GDM1 (cell line): ENCODE results near the gene TMEM156.

Experiments
- DNase-seq: peaks from one replicate; lab custom pipeline; 2025; lab: John Stamatoyannopoulos, UW

TMEM156 gene, protein sequence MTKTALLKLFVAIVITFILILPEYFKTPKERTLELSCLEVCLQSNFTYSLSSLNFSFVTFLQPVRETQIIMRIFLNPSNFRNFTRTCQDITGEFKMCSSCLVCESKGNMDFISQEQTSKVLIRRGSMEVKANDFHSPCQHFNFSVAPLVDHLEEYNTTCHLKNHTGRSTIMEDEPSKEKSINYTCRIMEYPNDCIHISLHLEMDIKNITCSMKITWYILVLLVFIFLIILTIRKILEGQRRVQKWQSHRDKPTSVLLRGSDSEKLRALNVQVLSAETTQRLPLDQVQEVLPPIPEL

DNA sequence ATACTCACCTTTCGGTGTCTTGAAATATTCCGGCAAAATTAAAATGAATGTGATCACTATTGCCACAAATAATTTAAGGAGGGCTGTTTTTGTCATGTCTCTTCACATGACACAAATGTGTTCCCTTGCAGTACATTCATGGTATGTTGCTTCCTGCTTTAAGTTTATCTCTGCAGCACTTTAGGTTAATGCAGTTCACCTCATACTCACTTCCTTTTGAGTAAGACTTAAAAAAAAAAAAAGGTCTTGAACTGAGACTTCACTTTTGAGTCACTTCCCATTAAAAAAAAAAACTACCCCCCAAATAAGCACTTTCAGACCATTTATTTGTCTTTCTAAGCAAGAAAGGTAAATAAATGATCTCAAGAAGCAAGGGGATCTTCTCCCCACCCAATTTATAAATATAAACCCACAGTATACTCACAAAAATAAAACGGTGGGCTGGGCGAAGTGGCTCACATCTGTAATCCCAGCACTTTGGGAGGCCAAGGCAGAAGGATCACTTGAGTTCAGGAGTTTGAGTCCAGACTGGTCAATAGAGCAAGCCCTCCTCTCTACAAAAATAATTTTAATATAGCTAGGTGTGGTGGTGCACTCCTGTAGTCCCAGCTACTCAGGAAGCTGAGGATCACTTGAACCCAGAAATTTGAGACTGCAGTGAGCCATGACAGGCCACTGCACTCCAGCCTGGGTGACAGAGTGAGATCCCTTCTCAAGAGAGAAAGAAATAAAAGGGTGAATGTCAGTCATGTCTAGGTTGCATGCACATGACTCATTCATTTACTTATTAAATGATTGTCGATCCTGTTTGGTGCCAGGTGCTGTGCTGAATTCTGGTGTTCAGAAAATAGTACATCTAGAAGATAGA, at the start of gene TMEM156:
Gene TMEM156 (minus strand): TSS at position 192 of the 868 bp plus-strand sequence. CDS start 96 bp downstream, at position 96.
- peak; percentile 53 for DNase-seq

DNA sequence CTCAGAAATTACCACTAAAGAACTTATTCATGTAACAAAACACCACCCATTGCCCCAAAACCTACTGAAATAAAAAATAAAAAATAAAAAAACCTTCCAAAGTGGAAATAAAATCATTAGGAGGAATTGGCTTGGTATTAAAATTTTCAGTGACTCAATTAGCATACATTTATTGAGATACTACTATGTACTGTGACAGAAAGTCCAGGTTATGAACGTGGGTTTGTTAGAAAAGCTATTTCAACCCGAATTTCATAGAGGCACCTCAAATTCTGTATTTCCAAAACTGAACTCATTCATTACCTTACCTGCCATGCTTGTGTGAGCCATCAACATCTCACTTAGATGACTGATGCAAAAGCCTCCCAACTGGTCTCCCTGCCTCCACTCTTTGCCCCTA, 46.6 kb upstream of the TMEM156 start:
- no peak for DNase-seq

DNA sequence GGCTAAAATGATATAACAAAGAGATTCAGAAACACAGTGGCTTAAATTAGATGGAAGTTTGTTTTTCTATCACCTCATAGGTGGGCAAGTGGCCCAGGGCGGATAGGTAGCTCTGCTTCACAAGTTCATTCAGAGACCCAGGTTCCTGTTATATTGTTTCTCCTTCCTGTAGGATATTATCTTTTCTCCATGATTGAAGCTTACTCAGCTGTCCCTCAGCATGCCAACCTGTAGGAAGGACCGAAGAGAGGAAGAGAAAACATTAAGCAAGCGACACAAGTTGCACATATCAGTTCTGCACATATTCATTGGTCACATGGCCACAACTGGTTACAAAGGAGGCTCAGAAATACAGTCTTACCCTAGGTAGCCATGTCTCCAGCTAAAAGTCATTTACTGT, 36.7 kb upstream of the TMEM156 start:
- no peak for DNase-seq

DNA sequence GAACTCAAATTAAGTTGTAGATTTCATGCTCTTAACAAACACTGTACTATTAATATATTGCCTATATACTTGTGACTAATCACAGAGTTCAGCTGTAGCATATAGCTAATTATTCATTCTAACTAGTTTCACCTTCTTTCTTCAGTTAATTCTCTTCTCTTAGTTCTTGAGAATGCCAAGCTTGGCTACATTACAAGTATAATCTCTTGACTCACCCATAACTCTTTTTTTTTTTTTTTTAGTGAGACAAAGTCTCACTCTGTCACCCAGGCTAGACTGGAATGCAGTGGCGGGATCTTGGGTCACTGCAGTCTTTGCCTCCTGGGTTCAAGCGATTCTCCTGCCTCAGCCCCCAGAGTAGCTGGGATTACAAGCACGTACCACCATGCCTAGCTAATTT, 35.2 kb upstream of the TMEM156 start:
- DNase-seq = no peak

DNA sequence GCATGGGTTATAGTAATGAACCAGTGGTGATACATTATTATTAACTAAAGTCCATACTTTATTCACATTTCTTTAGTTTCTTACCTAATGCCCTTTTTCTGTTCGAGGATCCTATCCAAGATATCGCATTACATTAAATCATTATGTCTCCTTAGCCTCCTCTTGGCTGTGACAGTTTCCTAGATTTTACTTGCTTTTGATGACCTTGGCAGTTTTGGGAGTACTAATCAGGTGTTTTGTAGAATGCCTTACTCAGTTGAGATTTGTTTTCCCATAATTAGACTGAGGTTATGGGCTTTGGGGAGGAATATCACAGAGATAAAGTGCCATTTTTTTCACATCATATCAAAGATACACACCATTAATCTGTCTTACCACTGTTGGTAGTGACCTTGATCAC, 34.8 kb upstream of the TMEM156 start:
- no peak for DNase-seq

DNA sequence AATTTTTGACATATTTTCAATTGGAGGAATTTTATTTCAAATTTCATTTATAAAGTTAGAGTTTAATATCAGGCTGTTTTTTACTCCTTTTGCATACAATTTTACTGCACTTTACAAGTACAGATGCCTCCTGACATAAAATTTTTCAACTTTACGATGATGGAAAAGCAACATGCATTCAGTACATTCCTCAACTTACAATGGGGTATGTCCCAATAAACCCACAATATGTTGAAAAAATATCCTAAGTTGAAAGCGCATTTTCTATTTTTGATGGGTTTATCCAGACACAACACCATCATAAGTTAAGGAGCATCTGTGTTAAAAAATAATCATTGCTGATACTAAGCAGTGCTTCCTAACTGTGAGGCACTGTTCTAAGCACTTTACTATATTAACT, 34.2 kb upstream of the TMEM156 start:
- DNase-seq = no peak

DNA sequence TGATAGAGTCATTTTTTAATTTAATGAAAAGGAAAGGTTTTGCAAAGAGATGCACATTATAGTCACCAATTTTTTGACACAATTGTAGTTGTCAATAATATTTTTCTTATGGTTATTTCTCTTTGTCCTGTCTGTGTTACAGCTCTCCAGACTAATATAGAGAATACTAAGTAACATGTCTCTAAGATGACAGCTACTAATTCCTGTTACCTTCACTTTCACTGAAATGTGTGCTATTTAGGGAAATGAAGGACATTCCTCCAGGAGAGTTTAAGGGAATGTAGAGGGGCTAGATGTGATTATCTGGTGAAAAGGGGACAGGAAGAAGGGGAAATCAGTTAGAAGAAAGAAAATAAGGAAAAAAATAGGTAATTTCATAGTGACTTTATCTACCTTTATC, 31.2 kb upstream of the TMEM156 start:
- DNase-seq = no peak

DNA sequence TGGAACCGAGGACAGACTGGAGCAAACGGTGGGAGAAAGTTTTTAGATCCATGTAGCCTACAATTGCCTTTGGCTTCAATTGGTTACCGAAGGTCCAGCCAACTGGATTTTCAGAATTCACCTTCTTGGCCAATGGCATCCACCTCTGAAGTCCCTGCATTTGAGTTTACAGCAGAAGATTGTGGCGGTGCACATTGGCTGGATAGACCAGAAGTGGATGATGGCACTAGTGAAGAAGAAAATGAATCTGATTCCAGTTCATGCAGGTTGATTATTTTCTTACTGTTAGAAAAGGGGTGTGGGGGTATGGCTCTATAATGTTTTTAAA, 30.5 kb upstream of the TMEM156 start:
- DNase-seq = no peak

DNA sequence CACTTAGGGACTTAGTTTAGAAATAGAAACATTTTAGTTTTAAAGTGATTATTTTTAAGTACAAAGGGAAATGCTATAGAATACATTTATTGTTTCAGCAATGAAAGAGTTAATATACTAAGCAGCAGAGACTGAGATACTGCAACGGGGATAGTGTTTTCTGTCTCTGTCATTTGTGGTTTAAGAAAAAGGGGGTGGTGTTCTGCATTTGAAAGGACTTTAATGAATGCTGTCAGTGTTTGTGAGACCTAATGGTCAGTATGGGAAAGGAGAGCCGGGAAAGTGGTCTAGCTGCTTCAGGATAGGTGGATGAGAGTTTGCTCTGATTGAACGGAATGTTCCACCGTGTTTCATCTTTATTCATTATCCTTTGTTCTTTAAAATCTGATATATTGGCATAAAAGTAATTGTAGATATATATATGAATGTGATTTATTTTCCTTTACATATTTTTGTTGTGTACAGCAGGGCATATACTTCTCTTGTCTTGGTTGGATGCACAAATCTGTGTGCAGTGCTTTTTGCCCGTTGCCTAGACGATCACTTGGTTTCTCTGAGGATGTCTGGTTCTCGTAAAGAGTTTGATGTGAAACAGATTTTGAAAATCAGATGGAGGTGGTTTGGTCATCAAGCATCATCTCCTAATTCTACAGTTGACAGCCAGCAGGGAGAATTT, 30.0 kb upstream of the TMEM156 start, which contains the start of gene KLHL5:
Gene KLHL5 (plus strand): TSS at position 139 of the 676 bp plus-strand sequence. CDS start 421 bp downstream, at position 560.
- no peak for DNase-seq

DNA sequence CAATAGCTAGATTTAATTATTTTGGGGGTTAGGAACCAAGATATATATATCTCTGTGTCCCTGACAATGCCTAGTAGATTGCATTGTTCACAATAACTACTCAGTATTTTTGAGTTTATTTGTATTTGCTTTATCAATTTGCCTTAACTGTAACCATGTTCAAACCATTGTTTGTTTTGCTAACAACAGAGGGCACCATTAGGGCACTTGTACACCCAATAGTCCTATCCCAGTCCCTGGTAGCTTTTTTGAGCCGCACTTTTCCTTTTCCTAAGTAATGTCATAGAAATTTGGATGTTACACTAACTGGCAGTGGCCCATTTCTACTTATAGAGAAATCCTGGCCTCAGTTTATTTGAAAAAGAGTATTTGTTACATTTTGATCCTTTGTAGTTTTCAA, 29.2 kb upstream of the TMEM156 start:
- DNase-seq = no peak

DNA sequence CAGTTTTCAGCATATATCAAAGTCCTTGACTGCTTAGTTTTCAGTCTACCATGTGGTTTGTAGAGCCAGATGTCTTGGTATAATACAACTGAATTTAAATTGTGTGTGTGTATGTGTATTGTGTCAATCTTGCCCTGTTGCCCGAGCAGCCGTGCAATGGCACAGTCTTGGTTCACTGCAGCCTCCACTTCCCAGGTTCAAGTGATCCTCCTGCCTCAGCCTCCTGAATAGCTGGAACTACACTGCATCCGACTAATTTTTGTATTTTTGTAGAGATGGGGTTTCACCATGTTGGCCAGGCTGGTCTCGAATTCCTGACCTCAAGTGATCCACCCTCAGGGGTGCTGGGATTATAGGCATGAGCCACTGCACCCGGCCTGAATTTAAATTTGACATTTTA, 23.8 kb upstream of the TMEM156 start:
- no peak for DNase-seq

DNA sequence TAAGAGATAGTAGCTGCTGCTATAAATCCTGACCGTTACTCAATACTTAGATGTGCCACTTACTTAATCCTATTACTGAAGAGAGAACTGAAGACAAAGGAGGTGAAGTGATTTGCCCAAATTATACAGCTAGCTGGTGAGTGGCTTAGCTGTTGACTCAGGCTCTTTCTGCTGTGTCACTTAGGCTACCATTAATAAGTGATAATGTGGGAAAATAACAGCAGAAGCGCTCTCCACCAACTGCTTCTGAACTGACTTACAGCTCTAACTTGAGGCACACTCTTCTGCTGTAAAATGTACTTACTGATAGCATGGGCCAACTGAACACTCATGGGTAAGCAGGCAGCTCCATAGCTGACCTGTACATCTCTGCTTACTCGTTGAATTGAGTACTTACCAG, 22.3 kb upstream of the TMEM156 start:
- DNase-seq = no peak

DNA sequence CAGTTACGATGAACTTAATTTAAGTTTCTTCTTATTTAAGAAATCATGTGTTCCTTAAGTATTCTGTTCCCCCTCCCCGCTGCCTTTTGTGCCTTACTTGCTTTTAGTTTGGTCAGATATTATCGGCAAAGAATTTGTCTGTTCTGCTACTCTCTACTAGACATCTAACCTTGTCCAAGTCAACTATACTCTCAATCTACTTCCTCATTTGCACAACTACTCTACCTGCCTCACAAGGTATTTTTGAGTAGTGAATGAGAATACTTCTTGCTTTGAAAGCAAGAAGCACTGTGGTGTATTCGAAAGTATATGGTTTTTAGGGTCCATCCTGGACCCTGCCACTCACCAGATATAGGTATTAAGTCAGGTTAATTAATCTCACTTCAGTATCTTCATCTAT, 21.8 kb upstream of the TMEM156 start:
- no peak for DNase-seq

DNA sequence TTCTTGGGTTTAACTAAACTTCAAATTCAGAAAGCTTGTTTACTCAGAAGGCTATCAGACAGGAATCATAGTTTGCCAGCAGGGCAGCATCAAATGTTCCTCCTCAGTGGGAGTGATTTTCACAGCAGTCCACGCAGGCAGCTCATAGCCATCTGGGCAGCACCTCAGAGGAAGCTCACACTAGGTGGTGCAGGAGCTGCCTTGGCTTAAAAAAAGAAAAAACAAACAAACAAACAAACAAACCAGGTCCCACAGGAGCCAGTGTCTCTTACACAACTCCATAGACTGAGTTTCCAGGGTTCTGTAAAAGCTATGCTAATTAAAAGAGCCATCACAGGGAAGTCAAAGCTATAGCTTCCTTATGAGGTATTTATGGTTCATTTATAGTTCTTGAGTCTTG, 19.3 kb upstream of the TMEM156 start:
- DNase-seq = no peak

DNA sequence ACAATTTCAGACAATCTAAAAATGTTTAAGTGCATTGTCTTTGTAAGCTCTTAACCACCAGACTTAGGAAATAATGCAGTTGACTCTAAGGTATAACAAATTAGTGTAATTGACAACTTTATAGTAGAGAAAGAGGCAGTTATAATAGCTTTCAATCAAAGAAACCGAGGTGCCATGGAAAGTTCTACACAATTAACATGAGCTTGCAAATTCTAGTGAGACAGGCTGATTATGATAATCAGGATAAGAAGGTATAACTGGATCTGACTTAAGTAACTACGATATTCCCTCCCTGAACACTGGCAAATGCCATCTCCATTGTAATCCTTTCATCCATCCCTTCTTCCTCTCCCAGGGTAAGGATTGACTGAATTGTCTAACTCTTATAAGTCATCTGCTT, 18.4 kb upstream of the TMEM156 start:
- DNase-seq = no peak

DNA sequence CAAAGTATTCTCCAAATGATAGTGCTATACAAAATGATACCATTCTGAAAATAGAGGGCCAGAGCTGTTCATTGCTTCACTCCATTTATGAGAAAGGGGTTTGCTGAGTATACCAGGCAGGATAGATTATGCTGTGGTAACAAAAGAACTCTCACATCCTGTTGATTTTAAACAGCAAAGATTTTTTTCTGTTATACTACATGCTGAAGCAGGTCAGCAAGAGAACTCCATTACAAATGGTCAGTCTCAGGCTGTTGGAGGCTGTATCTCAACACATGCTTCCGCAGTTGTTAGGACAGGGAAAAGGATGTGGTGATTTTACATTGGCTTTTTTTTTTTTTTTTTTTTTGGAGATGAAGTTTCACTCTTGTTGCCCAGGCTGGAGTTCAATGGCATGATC, 16.1 kb upstream of the TMEM156 start:
- no peak for DNase-seq

DNA sequence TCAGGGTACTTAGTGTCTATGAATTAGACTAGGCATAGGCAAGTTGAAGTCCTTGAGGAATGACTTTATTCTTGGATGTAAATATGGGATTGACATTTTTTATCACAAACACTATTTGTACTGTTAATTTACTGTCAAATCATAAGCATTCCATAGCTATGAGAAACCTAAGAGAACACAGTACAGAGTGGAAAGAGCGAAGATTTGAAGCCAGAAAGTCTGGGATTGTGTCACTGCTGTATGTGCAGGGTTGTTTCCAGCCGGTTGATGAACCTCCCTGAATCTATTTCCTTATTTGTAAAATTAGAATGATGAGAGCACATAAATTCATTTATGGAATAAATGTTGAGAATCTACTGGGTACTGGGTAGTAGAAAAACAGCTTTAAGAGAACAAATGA, 15.5 kb upstream of the TMEM156 start:
- DNase-seq = no peak

DNA sequence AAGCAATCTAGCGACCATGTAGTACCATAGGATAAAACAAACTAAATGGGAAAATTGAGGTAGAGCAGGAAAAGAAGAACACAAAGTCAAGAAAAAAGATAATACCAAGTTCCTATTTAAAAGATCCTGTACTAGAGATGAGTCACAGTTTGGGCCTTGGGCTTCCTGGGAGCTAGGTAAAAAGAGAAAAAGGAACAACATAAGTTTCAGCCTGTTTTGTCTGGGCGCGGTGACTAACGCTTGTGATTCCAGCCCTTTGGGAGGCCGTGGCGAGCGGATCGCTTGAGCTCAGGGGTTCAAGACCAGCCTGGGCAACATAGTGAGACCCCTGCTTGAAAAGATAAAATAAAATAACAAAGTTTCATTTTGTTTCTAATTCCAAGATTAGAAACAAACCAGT, 14.0 kb upstream of the TMEM156 start:
- DNase-seq = no peak

DNA sequence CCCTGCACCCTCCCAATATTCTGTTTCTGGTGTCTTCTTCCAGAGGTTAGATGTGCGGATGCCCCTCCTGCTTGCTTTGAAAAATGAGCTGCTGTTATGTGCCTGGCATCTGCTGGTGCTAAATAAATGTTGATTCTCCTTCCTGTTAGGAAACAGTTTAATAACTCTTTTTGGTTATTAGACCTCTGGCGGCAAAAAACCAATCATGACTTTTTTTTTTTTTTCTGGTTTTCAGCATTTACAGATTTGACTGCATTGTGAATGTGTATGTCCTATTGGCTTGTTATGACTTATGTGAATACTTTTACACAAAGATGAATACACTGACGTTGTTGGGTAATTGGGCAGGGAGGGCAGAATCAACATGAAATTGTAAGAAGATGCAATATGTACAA, 13.6 kb upstream of the TMEM156 start:
- no peak for DNase-seq

DNA sequence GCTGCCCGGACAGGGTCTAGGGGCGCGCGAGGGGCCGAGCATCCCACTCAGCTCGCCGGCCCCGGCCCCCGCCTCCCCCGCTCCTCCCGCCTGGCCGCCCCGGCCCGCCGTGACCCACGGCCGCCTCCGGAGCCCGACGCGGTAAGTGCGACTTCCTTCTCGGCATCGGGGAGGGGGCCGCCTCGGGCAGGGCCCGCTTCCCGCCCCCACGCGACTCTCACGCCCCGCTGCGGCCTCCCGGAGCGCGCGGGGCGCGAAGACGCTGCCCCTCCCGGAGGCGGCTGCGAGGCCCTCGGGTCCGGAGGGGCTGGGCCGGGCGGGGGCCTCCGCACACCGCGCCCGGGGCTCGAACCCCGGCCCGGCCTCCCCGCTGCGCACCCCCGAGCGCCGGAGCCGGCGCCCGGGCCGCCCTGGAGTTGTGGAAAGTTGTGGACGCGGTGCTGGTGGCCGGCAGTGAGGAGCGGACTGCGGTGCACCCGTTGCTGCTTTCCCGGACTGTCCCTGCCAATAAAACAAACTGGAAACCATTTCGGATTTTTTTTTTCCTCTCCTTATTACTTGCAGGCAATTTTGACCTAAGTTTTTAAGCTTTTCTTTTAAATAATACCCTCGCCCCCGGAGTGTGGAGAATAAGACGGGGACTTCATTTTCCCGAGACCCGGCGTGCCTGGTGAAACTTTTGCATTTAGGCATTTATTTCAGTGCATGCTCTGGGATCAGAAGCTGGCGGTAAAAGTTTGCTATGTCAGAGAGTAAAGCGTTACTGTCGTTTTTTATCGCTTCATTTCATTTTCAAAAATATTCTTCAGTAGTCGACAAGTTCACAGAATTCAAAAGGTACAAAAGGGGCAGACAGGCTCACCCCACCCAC, 13.0 kb upstream of the TMEM156 start:
- DNase-seq = peak; percentile 69

DNA sequence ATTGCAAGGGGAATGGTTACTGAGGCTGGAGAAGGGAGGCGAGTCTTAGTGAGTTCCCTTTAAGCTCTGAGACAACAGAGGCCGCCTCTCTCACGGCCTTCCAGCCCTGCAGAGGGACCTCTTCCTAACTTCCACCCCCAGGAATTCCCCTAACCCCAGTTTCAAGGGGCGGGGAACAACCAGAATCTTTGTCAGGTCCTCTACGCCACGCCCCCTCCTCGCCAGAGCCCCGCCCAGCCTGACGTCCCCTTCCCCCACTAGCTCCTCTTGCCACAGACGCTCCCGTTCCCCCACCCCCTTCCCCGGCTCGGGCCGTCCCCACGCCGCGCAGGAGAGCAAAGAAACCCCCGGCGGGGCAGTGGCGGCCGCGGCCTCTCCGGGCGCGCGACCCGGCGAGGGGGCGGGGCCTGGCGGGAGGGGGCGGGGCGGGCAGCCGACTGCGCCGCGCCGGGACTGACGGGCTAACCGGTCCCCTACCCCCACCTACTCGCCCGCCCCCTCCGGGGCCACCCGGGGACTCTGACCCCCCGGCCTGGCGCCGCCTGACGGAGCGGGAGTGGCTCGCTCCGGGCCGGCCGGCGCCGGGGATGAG, 12.3 kb upstream of the TMEM156 start:
- peak; percentile 89 for DNase-seq
